Stimulated activated memory B cell treated with anti-CD40 and anti-IgM and Interleukin-4, amounts not matched to agents 10 μg/mL and 1 μg/mL and 100 μg/mL, for 72 hours (primary cell): ENCODE data around the gene RAB11FIP4.
A peak's percentile ranks its signal among the peaks of the same experiment; 100 is the strongest.
"Not testable (repeated sequence)": the region's sequence is repeated elsewhere in the genome, so short reads cannot be mapped to it uniquely, and the experiment has no call there.

Experiments used
- ATAC-seq: fragments of 150-1000 bp; cut with Tn5 transposase; 2 replicates; pipeline ENCODE4 v1.10.0; 2021
- H3K27ac Mint-ChIP-seq: one replicate; pipeline ENCODE4 v1.8.0; 2022; ENCODE audit warnings: mild to moderate bottlenecking, mixed read lengths
- H3K27me3 Mint-ChIP-seq: one replicate; pipeline ENCODE4 v1.8.0; 2022; ENCODE audit warnings: mixed read lengths
- H3K36me3 Mint-ChIP-seq: one replicate; pipeline ENCODE4 v1.8.0; 2022; ENCODE audit warnings: mixed read lengths
- H3K4me1 Mint-ChIP-seq: one replicate; pipeline ENCODE4 v1.8.0; 2022; ENCODE audit warnings: mixed read lengths
- H3K4me3 Mint-ChIP-seq: one replicate; pipeline ENCODE4 v1.8.0; 2022; ENCODE audit warnings: mild to moderate bottlenecking, moderate library complexity, mixed read lengths
- H3K9me3 Mint-ChIP-seq: one replicate; pipeline ENCODE4 v1.8.0; 2022; ENCODE audit warnings: mixed read lengths

RAB11FIP4 gene

GRCh38 chr17:31431852-31432658 lies 40.6 kb downstream of the RAB11FIP4 start:
- H3K9me3 Mint-ChIP-seq, result peaks cover 3% of the 10 kb centered on the region
- H3K27ac Mint-ChIP-seq, result no peak overlapping the region
- H3K27me3 Mint-ChIP-seq, result peaks cover 60% of the 10 kb centered on the region
- no peak for ATAC-seq
- H3K4me3 Mint-ChIP-seq, result no peak overlapping the region
- peaks cover 5% of the 10 kb centered on the region for H3K36me3 Mint-ChIP-seq
- peaks cover 8% of the 10 kb centered on the region for H3K4me1 Mint-ChIP-seq

GRCh38 chr17:31433091-31433790 lies 41.8 kb downstream of the RAB11FIP4 start:
- Mint-ChIP-seq H3K4me3 (no peak overlapping the region), H3K36me3 (peaks cover 5% of the 10 kb centered on the region), H3K9me3 (peaks cover 3% of the 10 kb centered on the region), H3K27ac (no peak overlapping the region), H3K27me3 (peaks cover 52% of the 10 kb centered on the region), H3K4me1 (peaks cover 14% of the 10 kb centered on the region)
- ATAC-seq, result peak; percentile 41

DNA sequence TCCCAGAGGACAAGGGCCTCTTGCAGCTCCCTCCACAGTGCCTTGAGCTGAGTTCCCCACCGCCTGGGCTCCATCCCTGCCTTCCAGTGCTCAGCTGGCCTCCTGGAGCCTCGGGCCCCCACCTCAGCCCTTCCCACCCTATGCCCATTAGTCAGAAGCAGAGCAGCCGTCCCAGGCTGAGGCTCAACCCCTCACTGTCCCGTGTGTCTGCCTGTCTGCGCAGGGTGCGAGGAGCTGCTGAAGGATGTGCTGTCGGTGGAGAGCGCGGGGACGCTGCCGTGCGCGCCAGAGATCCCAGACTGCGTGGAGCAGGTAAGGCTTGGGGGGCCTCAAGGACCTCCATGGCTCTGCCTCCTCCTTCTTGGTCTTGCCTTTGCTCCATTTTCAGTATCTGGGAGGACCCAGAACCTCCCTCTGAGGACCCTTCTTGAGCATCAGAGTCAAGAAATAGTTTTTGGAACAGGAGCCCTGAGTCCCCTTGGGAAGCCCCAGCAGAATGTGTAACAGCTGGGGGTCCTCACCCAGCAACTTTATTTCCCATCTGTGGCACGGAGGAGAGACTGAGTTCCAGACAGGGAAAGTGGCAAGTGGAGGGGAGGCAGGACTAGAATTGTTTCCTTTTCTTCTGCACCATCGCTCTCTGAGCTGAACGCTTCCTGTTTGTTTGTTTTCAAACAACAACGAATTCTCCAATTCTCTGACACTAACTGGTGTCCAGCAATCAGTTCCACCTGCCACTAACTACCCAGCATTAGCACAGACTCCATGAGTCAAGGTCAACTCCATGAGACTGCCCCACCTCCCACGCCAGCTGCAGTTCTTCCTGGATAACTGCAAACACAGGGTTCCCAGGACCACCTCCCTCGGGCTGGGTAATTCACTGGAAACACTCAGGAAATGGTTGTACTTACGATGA lies 42.6 kb downstream of the RAB11FIP4 start:
- H3K4me1 Mint-ChIP-seq, result peaks cover 14% of the 10 kb centered on the region
- peaks cover 5% of the 10 kb centered on the region for H3K36me3 Mint-ChIP-seq
- peaks cover 3% of the 10 kb centered on the region for H3K9me3 Mint-ChIP-seq
- ATAC-seq, result no peak
- peaks cover 44% of the 10 kb centered on the region for H3K27me3 Mint-ChIP-seq
- H3K4me3 Mint-ChIP-seq, result no peak overlapping the region
- no peak overlapping the region for H3K27ac Mint-ChIP-seq

DNA sequence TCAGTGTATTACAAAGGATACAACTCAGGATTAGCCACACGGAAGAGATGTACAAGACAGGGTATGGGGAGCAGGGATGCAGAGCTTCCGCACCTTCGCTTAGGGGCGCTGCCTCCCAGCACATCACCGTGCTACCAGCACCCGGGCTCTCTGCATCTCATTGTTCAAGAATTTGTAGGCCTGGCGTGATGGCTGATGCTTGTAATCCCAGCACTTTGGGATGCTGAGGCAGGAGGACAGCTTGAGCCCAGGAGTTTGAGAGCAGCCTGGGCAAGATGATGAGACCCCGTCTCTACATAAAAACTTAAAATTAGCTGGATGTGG lies 43.2 kb downstream of the RAB11FIP4 start:
- peaks cover 14% of the 10 kb centered on the region for H3K4me1 Mint-ChIP-seq
- H3K9me3 Mint-ChIP-seq, result peaks cover 3% of the 10 kb centered on the region
- peaks cover 41% of the 10 kb centered on the region for H3K27me3 Mint-ChIP-seq

GRCh38 chr17:31435581-31435980 lies 44.1 kb downstream of the RAB11FIP4 start:
- Mint-ChIP-seq H3K4me1 (peaks cover 14% of the 10 kb centered on the region), H3K27ac (no peak overlapping the region), H3K9me3 (no peaks in the 10 kb centered on the region), H3K4me3 (no peak overlapping the region), H3K27me3 (peaks cover 32% of the 10 kb centered on the region), H3K36me3 (no peaks in the 10 kb centered on the region)
- ATAC-seq, result no peak

More for the DNA sequence above, 43.2 kb downstream of the RAB11FIP4 start:
- no peak overlapping the region for H3K4me3 Mint-ChIP-seq
- ATAC-seq, result no peak
- H3K27ac Mint-ChIP-seq, result no peak overlapping the region
- H3K36me3 Mint-ChIP-seq, result peaks cover 5% of the 10 kb centered on the region

DNA sequence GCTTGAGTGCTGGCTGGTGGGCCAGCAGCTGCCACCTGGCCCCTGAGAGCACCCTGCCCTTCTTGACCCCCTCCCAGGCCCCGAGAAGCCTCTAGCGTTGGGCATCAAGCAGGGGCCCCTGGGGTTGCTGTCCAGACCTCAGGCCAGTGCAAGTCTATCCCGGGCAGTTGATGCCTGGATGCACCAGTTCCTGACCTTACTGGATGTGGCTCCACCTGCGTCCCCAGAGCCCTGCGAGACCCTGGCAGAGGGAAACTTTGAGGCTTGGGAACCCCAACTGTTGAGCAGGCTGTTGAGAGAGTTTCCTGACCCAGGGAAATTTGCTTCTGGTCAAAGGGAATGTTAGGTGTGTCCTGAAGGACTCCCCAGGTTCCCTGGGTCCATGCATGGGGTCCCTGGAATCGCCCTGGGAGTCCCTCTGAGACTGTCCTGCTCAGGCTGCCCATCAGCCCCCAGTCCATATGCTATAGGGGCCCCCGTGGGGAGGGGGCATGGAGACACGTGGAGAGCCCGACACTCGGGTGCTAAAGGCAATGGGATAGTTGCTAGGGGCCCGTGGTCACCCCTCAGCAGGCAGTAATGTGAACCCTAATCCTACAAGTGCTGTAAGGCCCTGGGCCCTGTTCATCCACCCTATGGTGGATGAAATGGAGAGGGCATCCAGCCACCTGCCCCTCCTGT lies 46.4 kb downstream of the RAB11FIP4 start:
- Mint-ChIP-seq H3K9me3 (no peaks in the 10 kb centered on the region), H3K4me1 (peaks cover 14% of the 10 kb centered on the region), H3K4me3 (no peak overlapping the region), H3K36me3 (no peaks in the 10 kb centered on the region), H3K27ac (no peak overlapping the region), H3K27me3 (peaks cover 13% of the 10 kb centered on the region)
- no peak for ATAC-seq

DNA sequence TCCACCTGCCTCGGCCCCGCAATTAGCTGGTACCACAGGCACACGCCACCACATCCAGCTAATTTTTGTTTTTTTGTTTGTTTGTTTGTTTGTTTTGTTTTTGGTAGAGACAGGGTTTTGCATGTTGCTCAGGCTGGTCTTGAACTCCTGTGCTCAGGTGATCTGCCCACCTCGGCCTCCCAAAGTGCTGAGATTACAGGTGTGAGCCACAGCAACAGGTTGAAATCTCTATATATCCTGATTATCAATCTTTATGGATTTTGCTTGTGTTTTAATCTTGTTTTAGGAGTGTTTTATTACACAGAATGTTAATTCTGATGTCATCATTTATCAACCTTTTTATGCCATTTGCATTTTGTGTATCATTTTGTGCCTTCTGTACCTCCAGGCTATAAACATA lies 48.2 kb downstream of the RAB11FIP4 start:
- Mint-ChIP-seq H3K27me3 (no peaks in the 10 kb centered on the region), H3K4me1 (peaks cover 7% of the 10 kb centered on the region), H3K9me3 (no peaks in the 10 kb centered on the region), H3K4me3 (no peak overlapping the region), H3K36me3 (no peaks in the 10 kb centered on the region), H3K27ac (no peak overlapping the region)
- ATAC-seq, result no peak

- Mint-ChIP-seq H3K36me3 (no peaks in the 10 kb centered on the region), H3K27me3 (no peaks in the 10 kb centered on the region), H3K4me1 (peaks cover 4% of the 10 kb centered on the region), H3K27ac (no peak overlapping the region), H3K4me3 (no peak overlapping the region), H3K9me3 (no peaks in the 10 kb centered on the region)
- ATAC-seq, result no peak
Measured at GRCh38 chr17:31442276-31442675, 50.8 kb downstream of the RAB11FIP4 start.

GRCh38 chr17:31442856-31443255 lies 51.4 kb downstream of the RAB11FIP4 start:
- not testable (repeated sequence) for H3K27me3 Mint-ChIP-seq, H3K36me3 Mint-ChIP-seq, ATAC-seq, H3K27ac Mint-ChIP-seq, H3K4me3 Mint-ChIP-seq, H3K9me3 Mint-ChIP-seq, H3K4me1 Mint-ChIP-seq

DNA sequence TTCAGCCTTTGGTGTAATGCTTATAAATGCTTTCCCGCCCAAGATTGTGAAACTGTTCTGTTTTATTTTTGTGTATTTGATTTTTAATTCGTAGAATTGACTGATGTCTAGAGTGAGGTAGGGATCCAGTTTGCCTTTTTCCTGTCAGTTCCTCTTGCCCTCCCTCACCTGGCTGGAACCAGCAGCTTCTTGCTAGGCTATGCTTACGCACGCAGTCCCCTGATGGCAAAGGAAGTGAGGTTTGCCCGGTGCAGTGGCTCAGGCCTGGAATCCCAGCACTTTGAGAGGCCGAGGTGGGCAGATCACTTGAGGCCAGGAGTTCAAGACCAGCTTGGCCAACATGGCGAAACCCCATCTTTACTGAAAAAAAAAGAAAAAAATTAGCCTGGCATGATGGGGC lies 51.9 kb downstream of the RAB11FIP4 start:
- Mint-ChIP-seq H3K4me3 (no peak overlapping the region), H3K9me3 (no peaks in the 10 kb centered on the region), H3K27ac (no peak overlapping the region), H3K4me1 (no peaks in the 10 kb centered on the region), H3K27me3 (no peaks in the 10 kb centered on the region), H3K36me3 (no peaks in the 10 kb centered on the region)
- no peak for ATAC-seq

DNA sequence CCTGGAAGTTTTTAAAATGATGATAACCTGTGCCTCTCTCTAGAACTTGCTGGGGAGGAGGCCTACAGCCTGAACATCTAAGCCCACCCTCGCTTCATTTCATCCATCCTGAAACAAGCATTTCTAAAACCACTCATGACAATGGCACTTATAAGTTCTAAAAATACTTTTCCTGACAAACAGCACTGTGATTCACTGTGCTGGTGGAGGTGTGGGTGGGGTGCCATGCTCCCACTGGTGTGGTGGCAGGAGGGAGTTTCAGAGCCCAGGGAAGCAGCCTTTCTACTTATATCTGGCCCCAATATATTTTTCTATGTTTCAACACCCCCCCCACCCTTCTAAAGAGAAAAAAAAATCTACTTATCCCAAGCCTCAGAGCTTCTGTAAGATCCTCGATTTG lies 52.6 kb downstream of the RAB11FIP4 start:
- H3K4me3 Mint-ChIP-seq, result no peak overlapping the region
- peaks cover 2% of the 10 kb centered on the region for H3K4me1 Mint-ChIP-seq
- no peaks in the 10 kb centered on the region for H3K36me3 Mint-ChIP-seq
- no peaks in the 10 kb centered on the region for H3K9me3 Mint-ChIP-seq
- no peak overlapping the region for H3K27ac Mint-ChIP-seq
- ATAC-seq, result no peak
- H3K27me3 Mint-ChIP-seq, result peaks cover 3% of the 10 kb centered on the region

DNA sequence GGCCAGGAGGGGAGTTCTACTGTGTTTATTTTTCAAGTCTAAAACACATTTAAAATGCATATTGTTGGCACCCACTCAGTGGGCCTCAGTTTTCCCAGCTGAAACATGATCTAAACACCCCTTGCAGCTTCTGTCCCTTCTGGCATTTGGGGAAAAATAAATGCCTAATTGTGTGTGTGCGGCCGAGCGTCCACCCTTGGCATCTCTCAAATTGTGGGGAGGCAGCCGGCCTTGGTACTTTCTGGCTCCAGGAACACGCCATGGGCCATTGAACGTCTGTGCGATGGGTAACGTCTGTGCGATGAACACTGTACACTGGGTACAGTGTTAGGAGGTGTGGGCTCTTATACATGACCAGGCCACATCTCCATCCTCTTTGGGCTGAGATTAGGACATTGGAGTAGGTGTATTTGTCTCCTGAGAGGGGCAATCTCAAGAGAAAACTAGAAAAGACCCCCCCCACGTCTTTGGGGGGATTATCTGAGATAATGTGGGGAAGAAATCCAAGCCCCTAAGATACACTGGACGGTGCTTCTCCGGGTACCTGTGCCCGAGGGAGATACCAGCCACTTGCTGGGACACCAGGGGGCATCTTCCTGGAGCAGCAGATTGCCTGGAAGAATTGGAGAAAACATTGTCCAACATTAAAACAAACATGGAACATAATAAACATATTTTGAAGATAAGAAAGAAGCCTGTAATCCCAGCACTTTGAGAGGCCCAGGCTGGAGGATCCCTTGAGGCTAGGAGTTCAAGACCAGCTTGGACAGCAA lies 54.9 kb downstream of the RAB11FIP4 start:
- Mint-ChIP-seq H3K4me1 (peaks cover 16% of the 10 kb centered on the region), H3K4me3 (no peak overlapping the region), H3K36me3 (no peaks in the 10 kb centered on the region), H3K27ac (no peak overlapping the region), H3K27me3 (peaks cover 23% of the 10 kb centered on the region), H3K9me3 (no peaks in the 10 kb centered on the region)
- ATAC-seq, result no peak

GRCh38 chr17:31448467-31449077 lies 57.1 kb downstream of the RAB11FIP4 start:
- peaks cover 23% of the 10 kb centered on the region for H3K27me3 Mint-ChIP-seq
- H3K9me3 Mint-ChIP-seq, result no peaks in the 10 kb centered on the region
- H3K27ac Mint-ChIP-seq, result peak overlapping the region; percentile 6
- no peak overlapping the region for H3K4me3 Mint-ChIP-seq
- ATAC-seq, result no peak
- H3K36me3 Mint-ChIP-seq, result no peaks in the 10 kb centered on the region
- H3K4me1 Mint-ChIP-seq, result peaks cover 31% of the 10 kb centered on the region

DNA sequence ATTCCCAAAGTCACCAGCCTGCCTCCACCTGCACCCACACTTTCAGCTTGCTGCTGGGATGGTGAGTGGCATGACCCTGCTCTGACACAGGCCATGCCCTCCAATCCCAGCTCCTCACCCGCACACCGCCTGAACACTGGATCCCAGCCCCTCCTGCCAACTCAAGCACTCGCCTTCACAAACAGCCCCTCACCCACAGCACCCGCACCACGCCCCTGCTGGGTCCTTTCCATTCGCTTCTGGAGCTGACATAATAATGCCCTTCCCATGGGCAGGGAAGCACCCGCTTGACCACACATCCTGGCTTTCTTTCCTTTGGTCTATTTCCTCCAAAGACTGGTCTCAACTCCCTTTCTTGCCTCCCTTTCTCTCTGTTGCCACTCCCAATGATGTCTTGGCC lies 57.6 kb downstream of the RAB11FIP4 start:
- no peaks in the 10 kb centered on the region for H3K9me3 Mint-ChIP-seq
- H3K27ac Mint-ChIP-seq, result peak overlapping the region; percentile 6
- ATAC-seq, result no peak
- peaks cover 23% of the 10 kb centered on the region for H3K27me3 Mint-ChIP-seq
- peaks cover 31% of the 10 kb centered on the region for H3K4me1 Mint-ChIP-seq
- no peaks in the 10 kb centered on the region for H3K36me3 Mint-ChIP-seq
- H3K4me3 Mint-ChIP-seq, result no peak overlapping the region
